Endothelial cell (in vitro differentiated cells): ENCODE measurements around the gene ATP9A. TPM values are rescaled to one million over a fixed set of nuclear protein-coding genes. Genes with fewer than 3 reads are reported as not detected.

Experiments
- DNase-seq: peaks from one replicate; pipeline ENCODE4 v3.0.0; 2021; ENCODE audit warnings: low spot score
- H3K27ac Mint-ChIP-seq: one replicate; pipeline ENCODE4 v1.8.0; 2021; ENCODE audit warnings: mixed read lengths, inconsistent platforms; ENCODE audit not compliant: unreplicated experiment
- H3K27me3 Mint-ChIP-seq: one replicate; pipeline ENCODE4 v1.8.0; 2021; ENCODE audit warnings: mild to moderate bottlenecking, moderate library complexity, mixed read lengths, inconsistent platforms; ENCODE audit not compliant: unreplicated experiment
- H3K36me3 Mint-ChIP-seq: one replicate; pipeline ENCODE4 v1.8.0; 2021; ENCODE audit warnings: mild to moderate bottlenecking, low read depth, mixed read lengths, inconsistent platforms; ENCODE audit not compliant: unreplicated experiment
- H3K4me1 Mint-ChIP-seq: one replicate; pipeline ENCODE4 v1.8.0; 2021; ENCODE audit warnings: mild to moderate bottlenecking, mixed read lengths, inconsistent platforms; ENCODE audit not compliant: unreplicated experiment
- H3K4me3 Mint-ChIP-seq: one replicate; pipeline ENCODE4 v1.8.0; 2021; ENCODE audit warnings: mild to moderate bottlenecking, mixed read lengths, inconsistent platforms; ENCODE audit not compliant: unreplicated experiment
- H3K9me3 Mint-ChIP-seq: one replicate; pipeline ENCODE4 v1.8.0; 2021; ENCODE audit warnings: mixed read lengths, inconsistent platforms; ENCODE audit not compliant: unreplicated experiment
- total RNA-seq: library from RNA; stranded (reverse); fragmentation: NEBNext Ultra II Directional; extraction: Animal tissue kit (Norgen Biotek cat#: 25700); gene quantifications from one replicate; pipeline ENCODE4 v1.2.1, GENCODE V29; 2021; ENCODE audit not compliant: unreplicated experiment
- TF ChIP-seq, protein P1 (sequence below): fragments of 200-600 bp; sonication (generic); IDR thresholded peaks from one replicate; pipeline ENCODE4 v1.5.0; 2021; ENCODE audit warnings: antibody characterized with exemption; ENCODE audit not compliant: unreplicated experiment

ATP9A gene
- total RNA-seq, 1 donor from 2014 or later: 30.6 TPM

GRCh38 chr20:51629399-51630058 is 138.7 kb downstream of the ATP9A start:
- Mint-ChIP-seq H3K36me3 (no peaks in the 10 kb centered on the region), H3K27ac (no peak overlapping the region), H3K4me1 (no peaks in the 10 kb centered on the region), H3K9me3 (no peaks in the 10 kb centered on the region), H3K27me3 (peaks cover 3% of the 10 kb centered on the region), H3K4me3 (no peak overlapping the region)
- TF ChIP-seq, protein P1, sequence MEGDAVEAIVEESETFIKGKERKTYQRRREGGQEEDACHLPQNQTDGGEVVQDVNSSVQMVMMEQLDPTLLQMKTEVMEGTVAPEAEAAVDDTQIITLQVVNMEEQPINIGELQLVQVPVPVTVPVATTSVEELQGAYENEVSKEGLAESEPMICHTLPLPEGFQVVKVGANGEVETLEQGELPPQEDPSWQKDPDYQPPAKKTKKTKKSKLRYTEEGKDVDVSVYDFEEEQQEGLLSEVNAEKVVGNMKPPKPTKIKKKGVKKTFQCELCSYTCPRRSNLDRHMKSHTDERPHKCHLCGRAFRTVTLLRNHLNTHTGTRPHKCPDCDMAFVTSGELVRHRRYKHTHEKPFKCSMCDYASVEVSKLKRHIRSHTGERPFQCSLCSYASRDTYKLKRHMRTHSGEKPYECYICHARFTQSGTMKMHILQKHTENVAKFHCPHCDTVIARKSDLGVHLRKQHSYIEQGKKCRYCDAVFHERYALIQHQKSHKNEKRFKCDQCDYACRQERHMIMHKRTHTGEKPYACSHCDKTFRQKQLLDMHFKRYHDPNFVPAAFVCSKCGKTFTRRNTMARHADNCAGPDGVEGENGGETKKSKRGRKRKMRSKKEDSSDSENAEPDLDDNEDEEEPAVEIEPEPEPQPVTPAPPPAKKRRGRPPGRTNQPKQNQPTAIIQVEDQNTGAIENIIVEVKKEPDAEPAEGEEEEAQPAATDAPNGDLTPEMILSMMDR: no peak
- no peak for DNase-seq

DNA sequence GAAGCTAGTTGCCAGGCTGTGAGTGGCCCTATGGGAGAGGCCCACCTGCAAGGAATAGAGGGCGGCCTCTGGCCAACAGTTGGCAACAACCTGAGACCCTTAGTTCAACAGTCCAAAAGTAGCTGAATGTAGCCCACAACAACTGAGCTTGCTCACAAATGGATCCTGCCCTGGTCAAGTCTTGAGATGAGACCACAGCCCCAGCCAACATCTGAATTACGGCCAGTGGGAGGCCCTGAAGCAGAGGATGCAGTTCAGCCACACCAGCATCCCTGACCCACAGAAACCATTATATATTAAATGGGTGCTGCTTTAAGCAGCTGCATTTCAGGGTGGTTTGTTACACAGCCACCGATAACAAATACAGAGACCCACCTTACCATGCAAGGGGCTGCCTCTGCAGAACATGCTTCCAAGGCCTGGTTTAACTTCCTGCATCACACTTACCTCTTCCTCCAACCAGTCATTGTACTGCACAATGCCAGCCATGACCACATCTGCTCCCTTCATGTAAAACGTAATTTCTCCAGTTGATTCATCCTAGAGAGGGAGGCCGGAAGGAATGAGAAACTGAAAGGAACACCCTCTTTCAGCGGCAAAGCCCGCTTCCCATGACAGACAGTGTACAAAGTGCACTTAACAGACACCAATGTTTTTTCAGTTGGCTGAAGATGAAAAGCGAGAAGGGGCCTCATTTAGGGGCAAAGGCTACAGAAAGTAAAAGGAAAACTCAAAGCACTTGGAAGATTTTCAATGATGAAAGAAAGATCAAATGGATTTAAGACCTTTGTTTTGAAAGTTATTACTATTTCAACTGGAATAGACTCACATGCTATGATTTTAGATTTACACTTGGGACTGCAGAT is 139.4 kb downstream of the ATP9A start:
- Mint-ChIP-seq H3K27me3 (peaks cover 3% of the 10 kb centered on the region), H3K4me1 (no peaks in the 10 kb centered on the region), H3K36me3 (no peaks in the 10 kb centered on the region), H3K27ac (no peak overlapping the region), H3K9me3 (no peaks in the 10 kb centered on the region), H3K4me3 (no peak overlapping the region)
- DNase-seq: no peak
- TF ChIP-seq, protein P1: no peak

- TF ChIP-seq, protein P1: no peak
Measured at GRCh38 chr20:51627586-51627985, 140.6 kb downstream of the ATP9A start.

DNA sequence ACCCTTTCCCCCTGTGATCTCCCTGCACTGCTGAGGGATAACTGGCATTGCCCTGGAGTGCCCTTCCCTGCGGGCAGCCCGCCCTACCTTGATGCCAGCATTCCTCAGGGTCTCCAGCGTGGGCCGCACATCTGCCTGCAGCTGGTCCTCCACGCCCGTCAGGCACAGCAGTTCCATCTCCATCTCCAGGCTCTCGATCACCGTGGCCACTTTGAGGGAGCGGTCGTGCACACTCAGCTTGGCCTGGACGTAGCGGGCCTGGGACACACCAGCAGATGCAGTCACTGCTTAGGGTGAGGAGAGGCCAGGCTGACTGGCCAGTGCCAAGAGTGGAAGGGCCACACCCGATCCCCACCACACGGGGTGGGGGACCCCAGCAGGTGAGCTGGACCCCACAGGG is 143.1 kb downstream of the ATP9A start:
- no peak overlapping the region for H3K4me3 Mint-ChIP-seq
- no peak overlapping the region for H3K27ac Mint-ChIP-seq
- peaks cover 1% of the 10 kb centered on the region for H3K27me3 Mint-ChIP-seq
- no peaks in the 10 kb centered on the region for H3K9me3 Mint-ChIP-seq
- DNase-seq: no peak
- no peaks in the 10 kb centered on the region for H3K36me3 Mint-ChIP-seq
- TF ChIP-seq, protein P1: no peak
- no peaks in the 10 kb centered on the region for H3K4me1 Mint-ChIP-seq

More at GRCh38 chr20:51627586-51627985, 140.6 kb downstream of the ATP9A start:
- H3K9me3 Mint-ChIP-seq: no peaks in the 10 kb centered on the region
- no peak for DNase-seq
- H3K4me1 Mint-ChIP-seq: no peaks in the 10 kb centered on the region
- H3K4me3 Mint-ChIP-seq: no peak overlapping the region
- peaks cover 3% of the 10 kb centered on the region for H3K27me3 Mint-ChIP-seq
- no peak overlapping the region for H3K27ac Mint-ChIP-seq
- H3K36me3 Mint-ChIP-seq: no peaks in the 10 kb centered on the region

DNA sequence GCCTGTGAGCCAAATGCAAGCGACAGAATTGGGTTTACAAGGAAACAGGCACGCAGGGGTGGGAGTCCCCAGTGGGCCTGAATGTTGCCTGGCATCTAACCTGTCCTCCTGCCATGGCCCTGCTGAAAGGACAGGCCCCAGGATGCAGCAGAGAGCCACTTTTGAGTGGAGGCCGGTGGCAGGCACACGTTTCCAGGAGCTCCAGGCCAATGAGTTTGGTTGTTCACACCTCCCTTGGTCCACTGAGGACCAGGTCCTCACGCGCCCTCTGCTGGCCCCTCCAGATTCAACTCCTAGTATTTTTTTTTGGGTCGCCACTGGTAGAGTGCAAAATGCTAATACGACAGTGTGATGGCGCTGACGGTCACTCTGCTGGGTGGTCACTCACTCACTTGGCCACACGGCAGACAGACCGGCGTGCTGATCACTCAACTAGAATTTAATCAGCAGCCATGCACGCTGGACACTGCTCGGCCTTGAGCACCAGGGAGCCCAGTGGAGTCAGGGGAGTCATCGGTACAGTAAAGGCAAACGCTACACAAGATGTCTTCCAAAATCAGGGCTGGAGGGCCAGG is 143.9 kb downstream of the ATP9A start:
- TF ChIP-seq, protein P1: peak; percentile 80
- Mint-ChIP-seq H3K36me3 (no peaks in the 10 kb centered on the region), H3K27me3 (peaks cover 1% of the 10 kb centered on the region), H3K27ac (no peak overlapping the region), H3K9me3 (no peaks in the 10 kb centered on the region), H3K4me1 (no peaks in the 10 kb centered on the region), H3K4me3 (no peak overlapping the region)
- peak; percentile 83 for DNase-seq
